ENCODE measurements around the gene SUMF2.
"Not testable (repeated sequence)": the region's sequence is repeated elsewhere in the genome, so short reads cannot be mapped to it uniquely, and the experiment has no call there.

SUMF2 gene

GRCh38 chr7:56106108-56107073, 42.3 kb downstream of the SUMF2 start, which contains the start of gene CHCHD2:
Gene CHCHD2 (minus strand): TSS chr7:56106476. CDS start chr7:56106413, 63 bp downstream.
- Histone ChIP-seq H2AFZ (ENCODE audit: low read depth, low read length) (no peak within 1 kb of the TSS), H3K9ac (ENCODE audit: low read length) (peak within 1 kb of the TSS; percentile 100), H3K14ac (ENCODE audit: low read length in 2 of 2) (peak within 1 kb of the TSS in 1 of 2 experiments; percentile 57), H3K36me3 (ENCODE audit: control insufficient read depth in 1 of 2, insufficient read depth in 2 of 2, low read depth in 1 of 2, low read length in 2 of 2) (peaks cover 10 to 29% of the 10 kb centered on the region in 2 experiments), H3K4me3 (ENCODE audit: insufficient read depth in 1 of 2, low read depth in 1 of 2, low read length in 2 of 2) (peak within 1 kb of the TSS; percentile 75 to 97), H3K4ac (ENCODE audit: low read depth in 1 of 2, low read length in 2 of 2) (peak within 1 kb of the TSS in 1 of 2 experiments; percentile 50), H2BK5ac (ENCODE audit: low read depth, low read length, poor library complexity, severe bottlenecking) (no peak within 1 kb of the TSS), H4K8ac (ENCODE audit: low read length) (peak within 1 kb of the TSS; percentile 24), H4K91ac (ENCODE audit: low read length) (no peak within 1 kb of the TSS), H2BK12ac (ENCODE audit: low read length in 2 of 2) (no peak within 1 kb of the TSS), H3K9me3 (ENCODE audit: control insufficient read depth, low read length) (no peaks in the 10 kb centered on the region), H3K4me1 (ENCODE audit: control insufficient read depth, insufficient read depth, low read depth, low read length) (no peaks in the 10 kb centered on the region), H2AK5ac (ENCODE audit: low read length, severe bottlenecking) (no peak within 1 kb of the TSS), H3K18ac (ENCODE audit: low read depth in 1 of 2, low read length in 2 of 2) (peak within 1 kb of the TSS in 1 of 2 experiments; percentile 84), H2BK120ac (ENCODE audit: low read depth, low read length) (no peak within 1 kb of the TSS), H2BK15ac (ENCODE audit: low read depth, poor library complexity, severe bottlenecking) (no peak within 1 kb of the TSS), H3K27ac (ENCODE audit: low read length, poor library complexity, severe bottlenecking) (peak within 1 kb of the TSS; percentile 22), H3K23ac (ENCODE audit: low read length in 2 of 2) (peak within 1 kb of the TSS in 1 of 2 experiments; percentile 67), H3K4me2 (ENCODE audit: low read length, poor library complexity, severe bottlenecking) (peak within 1 kb of the TSS; percentile 47), H3K79me1 (replicated peaks; ENCODE audit: low read length, poor library complexity, severe bottlenecking) (no peaks in the 10 kb centered on the region), H3K27me3 (ENCODE audit: control insufficient read depth in 1 of 2, insufficient read depth in 1 of 2, low read length in 2 of 2) (no peaks in the 10 kb centered on the region)
- peak; percentile 95 for DNase-seq
- WGBS, result 54% methylated on average over 51 of the region's 57 CpGs

- Histone ChIP-seq H2BK12ac (ENCODE audit: low read length in 2 of 2) (no peak overlapping the region), H2AFZ (ENCODE audit: low read depth, low read length) (no peak overlapping the region), H3K23ac (ENCODE audit: low read length in 2 of 2) (no peak overlapping the region), H3K9me3 (ENCODE audit: control insufficient read depth, low read length) (no peaks in the 10 kb centered on the region), H3K79me1 (replicated peaks; ENCODE audit: low read length, poor library complexity, severe bottlenecking) (no peaks in the 10 kb centered on the region), H4K91ac (ENCODE audit: low read length) (no peak overlapping the region), H3K18ac (ENCODE audit: low read depth in 1 of 2, low read length in 2 of 2) (no peak overlapping the region), H2BK120ac (ENCODE audit: low read depth, low read length) (no peak overlapping the region), H2BK15ac (ENCODE audit: low read depth, poor library complexity, severe bottlenecking) (no peak overlapping the region), H3K14ac (ENCODE audit: low read length in 2 of 2) (no peak overlapping the region), H4K8ac (ENCODE audit: low read length) (no peak overlapping the region), H3K27me3 (ENCODE audit: control insufficient read depth in 1 of 2, insufficient read depth in 1 of 2, low read length in 2 of 2) (no peaks in the 10 kb centered on the region), H3K4me1 (ENCODE audit: control insufficient read depth, insufficient read depth, low read depth, low read length) (no peaks in the 10 kb centered on the region), H3K4ac (ENCODE audit: low read depth in 1 of 2, low read length in 2 of 2) (no peak overlapping the region), H3K36me3 (ENCODE audit: control insufficient read depth in 1 of 2, insufficient read depth in 2 of 2, low read depth in 1 of 2, low read length in 2 of 2) (peaks cover 7 to 13% of the 10 kb centered on the region in 2 experiments), H2AK5ac (ENCODE audit: low read length, severe bottlenecking) (no peak overlapping the region), H3K4me3 (ENCODE audit: insufficient read depth in 1 of 2, low read depth in 1 of 2, low read length in 2 of 2) (no peak overlapping the region), H3K27ac (ENCODE audit: low read length, poor library complexity, severe bottlenecking) (no peak overlapping the region), H3K9ac (ENCODE audit: low read length) (no peak overlapping the region), H3K4me2 (ENCODE audit: low read length, poor library complexity, severe bottlenecking) (no peak overlapping the region), H2BK5ac (ENCODE audit: low read depth, low read length, poor library complexity, severe bottlenecking) (no peak overlapping the region)
- WGBS, result no CpG with 5 or more reads among the region's 1 CpG
- no peak for DNase-seq
Measured at GRCh38 chr7:56107954-56108258, 43.8 kb downstream of the SUMF2 start.

- Histone ChIP-seq H2AK5ac (ENCODE audit: low read length, severe bottlenecking) (no peak overlapping the region), H3K18ac (ENCODE audit: low read depth in 1 of 2, low read length in 2 of 2) (no peak overlapping the region), H2AFZ (ENCODE audit: low read depth, low read length) (no peak overlapping the region), H2BK15ac (ENCODE audit: low read depth, poor library complexity, severe bottlenecking) (no peak overlapping the region), H2BK12ac (ENCODE audit: low read length in 2 of 2) (no peak overlapping the region), H3K9ac (ENCODE audit: low read length) (no peak overlapping the region), H3K4me1 (ENCODE audit: control insufficient read depth, insufficient read depth, low read depth, low read length) (no peaks in the 10 kb centered on the region), H2BK120ac (ENCODE audit: low read depth, low read length) (no peak overlapping the region), H3K9me3 (ENCODE audit: control insufficient read depth, low read length) (no peaks in the 10 kb centered on the region), H4K91ac (ENCODE audit: low read length) (no peak overlapping the region), H3K27me3 (ENCODE audit: control insufficient read depth in 1 of 2, insufficient read depth in 1 of 2, low read length in 2 of 2) (no peaks in the 10 kb centered on the region), H3K14ac (ENCODE audit: low read length in 2 of 2) (no peak overlapping the region), H4K8ac (ENCODE audit: low read length) (no peak overlapping the region), H3K36me3 (ENCODE audit: control insufficient read depth in 1 of 2, insufficient read depth in 2 of 2, low read depth in 1 of 2, low read length in 2 of 2) (no peaks in the 10 kb centered on the region), H3K79me1 (replicated peaks; ENCODE audit: low read length, poor library complexity, severe bottlenecking) (no peaks in the 10 kb centered on the region), H3K23ac (ENCODE audit: low read length in 2 of 2) (no peak overlapping the region), H3K27ac (ENCODE audit: low read length, poor library complexity, severe bottlenecking) (no peak overlapping the region), H3K4me3 (ENCODE audit: insufficient read depth in 1 of 2, low read depth in 1 of 2, low read length in 2 of 2) (no peak overlapping the region), H2BK5ac (ENCODE audit: low read depth, low read length, poor library complexity, severe bottlenecking) (no peak overlapping the region), H3K4ac (ENCODE audit: low read depth in 1 of 2, low read length in 2 of 2) (no peak overlapping the region), H3K4me2 (ENCODE audit: low read length, poor library complexity, severe bottlenecking) (no peak overlapping the region)
- no peak for DNase-seq
- no CpG with 5 or more reads among the region's 1 CpG for WGBS
Measured at GRCh38 chr7:56110611-56111010, 46.5 kb downstream of the SUMF2 start.

DNA sequence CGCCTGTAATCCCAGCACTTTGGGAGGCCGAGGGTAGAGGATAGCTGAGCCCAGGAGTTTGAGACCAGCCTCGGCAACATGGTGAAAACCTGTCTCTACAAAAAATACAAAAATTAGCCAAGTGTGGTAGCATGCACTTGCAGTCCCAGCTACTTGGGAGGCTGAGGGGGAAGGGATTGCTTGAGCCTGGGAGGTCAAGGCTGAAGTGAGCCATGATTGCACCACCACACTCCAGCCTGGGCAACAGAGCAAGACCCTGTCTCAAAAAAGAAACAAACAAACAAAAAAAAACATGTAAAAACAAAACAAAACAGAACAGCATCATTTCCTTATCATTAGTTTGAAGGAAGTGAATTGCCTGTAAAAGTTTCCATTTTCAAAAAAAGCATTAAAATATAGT, 48.2 kb downstream of the SUMF2 start:
- not testable (repeated sequence) for H2BK15ac ChIP-seq (ENCODE audit: low read depth, poor library complexity, severe bottlenecking); H3K18ac ChIP-seq (ENCODE audit: low read depth in 1 of 2, low read length in 2 of 2); H2BK120ac ChIP-seq (ENCODE audit: low read depth, low read length); H3K4ac ChIP-seq (ENCODE audit: low read depth in 1 of 2, low read length in 2 of 2); H3K4me2 ChIP-seq (ENCODE audit: low read length, poor library complexity, severe bottlenecking); H3K4me3 ChIP-seq (ENCODE audit: insufficient read depth in 1 of 2, low read depth in 1 of 2, low read length in 2 of 2); H3K36me3 ChIP-seq (ENCODE audit: control insufficient read depth in 1 of 2, insufficient read depth in 2 of 2, low read depth in 1 of 2, low read length in 2 of 2); H3K27me3 ChIP-seq (ENCODE audit: control insufficient read depth in 1 of 2, insufficient read depth in 1 of 2, low read length in 2 of 2); DNase-seq; H3K79me1 ChIP-seq (replicated peaks; ENCODE audit: low read length, poor library complexity, severe bottlenecking); H3K9me3 ChIP-seq (ENCODE audit: control insufficient read depth, low read length); H2AFZ ChIP-seq (ENCODE audit: low read depth, low read length); H2BK5ac ChIP-seq (ENCODE audit: low read depth, low read length, poor library complexity, severe bottlenecking); H3K27ac ChIP-seq (ENCODE audit: low read length, poor library complexity, severe bottlenecking); H3K23ac ChIP-seq (ENCODE audit: low read length in 2 of 2); H3K9ac ChIP-seq (ENCODE audit: low read length); H4K91ac ChIP-seq (ENCODE audit: low read length); H3K14ac ChIP-seq (ENCODE audit: low read length in 2 of 2); H3K4me1 ChIP-seq (ENCODE audit: control insufficient read depth, insufficient read depth, low read depth, low read length); H2AK5ac ChIP-seq (ENCODE audit: low read length, severe bottlenecking); H2BK12ac ChIP-seq (ENCODE audit: low read length in 2 of 2); H4K8ac ChIP-seq (ENCODE audit: low read length)
- WGBS, result 68% methylated on average over 2 of the region's 3 CpGs

Measured in mesenchymal stem cell (in vitro differentiated cells and primary cell).